ENCODE measurements around the gene GLI3.

The GLI3 gene

DNA sequence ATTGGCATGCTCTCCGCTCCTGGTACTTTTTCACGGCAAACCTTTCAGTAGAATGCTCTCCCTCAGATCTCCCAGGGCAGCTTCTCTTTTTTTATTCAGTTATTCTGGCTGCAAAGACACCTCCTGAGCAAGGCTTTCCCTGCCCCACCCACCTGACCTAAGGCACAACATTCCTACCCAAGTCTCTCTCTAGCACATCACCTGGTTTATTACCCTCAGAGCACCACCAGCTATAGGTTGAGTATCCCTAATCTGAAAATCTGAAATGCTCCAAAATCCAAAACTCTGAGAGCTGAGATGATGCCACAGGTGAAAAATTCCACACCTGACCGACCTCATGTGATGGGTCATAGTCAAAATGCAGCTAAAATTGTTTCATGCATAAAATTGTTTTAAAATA lies 99.6 kb downstream of the GLI3 start:
- no peak for DNase-seq

DNA sequence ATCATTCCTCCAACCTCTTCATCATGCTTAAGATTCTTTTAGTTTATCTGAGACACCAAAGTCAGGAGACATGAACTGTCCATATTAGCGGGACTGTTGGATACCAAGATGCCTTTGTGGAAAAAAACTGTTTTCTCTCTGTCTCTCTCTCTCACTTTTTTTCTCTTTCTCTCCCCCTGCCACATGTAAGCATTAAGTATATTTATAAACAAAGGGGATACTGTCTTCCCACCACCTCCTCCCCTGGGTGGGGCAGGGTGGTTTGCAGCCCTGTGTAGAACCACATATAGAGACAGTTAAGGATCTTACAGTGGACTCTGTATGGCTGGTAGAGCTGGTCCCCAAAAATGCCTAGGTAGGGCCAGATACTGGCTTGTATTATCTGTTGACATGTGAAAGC lies 101.3 kb downstream of the GLI3 start:
- DNase-seq, result no peak

GRCh38 chr7:42134276-42134876 lies 102.6 kb downstream of the GLI3 start:
- DNase-seq, result no peak

DNA sequence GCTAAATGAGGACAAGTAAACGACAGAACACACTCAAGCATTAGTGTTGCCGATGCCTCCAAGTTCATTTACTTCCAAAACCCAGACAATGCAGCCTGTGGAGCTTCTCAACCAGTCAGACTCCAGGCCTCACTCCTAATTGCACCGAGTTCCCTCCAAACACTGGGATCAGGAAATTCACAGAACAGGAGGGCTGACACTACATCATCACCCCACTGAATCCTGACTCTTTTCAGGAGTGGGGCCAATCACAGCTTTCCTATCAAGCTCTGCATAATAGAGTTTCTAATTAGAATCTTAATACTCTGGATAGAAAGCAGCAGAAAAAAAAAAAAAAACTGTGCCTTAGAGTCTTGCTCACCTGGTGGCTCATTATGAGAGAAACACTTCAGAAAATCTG lies 103.7 kb downstream of the GLI3 start:
- DNase-seq, result no peak

- no peak for DNase-seq
Measured at GRCh38 chr7:42128703-42129102, 108.3 kb downstream of the GLI3 start.

- DNase-seq, result no peak
Measured at GRCh38 chr7:42127232-42127622, 109.8 kb downstream of the GLI3 start.

DNA sequence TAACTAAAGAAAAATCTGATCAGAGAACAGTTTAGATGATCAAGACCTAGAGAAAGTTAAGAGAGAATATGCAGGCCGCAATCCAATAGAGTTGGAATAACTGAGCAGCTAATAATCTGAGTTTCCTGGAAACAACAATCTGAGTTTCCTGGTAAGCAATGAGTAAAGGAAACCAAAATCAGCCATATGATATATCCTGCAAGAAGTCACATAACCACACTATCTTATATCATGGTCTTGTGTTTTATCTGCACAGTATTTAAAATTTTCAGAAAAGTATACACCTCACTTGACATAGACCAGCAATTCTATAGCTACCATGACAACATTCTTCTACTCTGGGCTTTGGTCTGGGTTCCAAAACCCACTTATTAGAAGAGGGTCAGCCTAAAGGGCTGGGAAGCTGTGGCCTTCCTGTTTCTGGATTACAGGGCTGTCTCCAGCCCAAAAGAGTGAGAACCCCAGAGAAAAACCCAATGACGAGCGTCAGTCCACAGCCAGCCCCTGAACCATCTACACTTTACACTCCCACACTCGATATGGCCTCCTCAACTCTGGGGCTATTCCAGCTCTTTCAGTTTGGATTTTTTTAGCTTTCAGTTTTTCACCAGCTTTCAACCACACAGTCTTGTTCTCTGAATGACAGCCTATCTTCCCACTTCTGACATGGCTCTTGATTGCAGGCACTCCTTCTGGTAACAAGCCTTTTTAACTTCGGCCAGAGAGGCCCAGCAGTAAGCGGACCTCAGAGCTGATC lies 110.4 kb downstream of the GLI3 start:
- DNase-seq, result no peak

- DNase-seq, result no peak
Measured at GRCh38 chr7:42125321-42125720, 111.7 kb downstream of the GLI3 start.

GRCh38 chr7:42123716-42124115 lies 113.3 kb downstream of the GLI3 start:
- DNase-seq, result no peak

DNA sequence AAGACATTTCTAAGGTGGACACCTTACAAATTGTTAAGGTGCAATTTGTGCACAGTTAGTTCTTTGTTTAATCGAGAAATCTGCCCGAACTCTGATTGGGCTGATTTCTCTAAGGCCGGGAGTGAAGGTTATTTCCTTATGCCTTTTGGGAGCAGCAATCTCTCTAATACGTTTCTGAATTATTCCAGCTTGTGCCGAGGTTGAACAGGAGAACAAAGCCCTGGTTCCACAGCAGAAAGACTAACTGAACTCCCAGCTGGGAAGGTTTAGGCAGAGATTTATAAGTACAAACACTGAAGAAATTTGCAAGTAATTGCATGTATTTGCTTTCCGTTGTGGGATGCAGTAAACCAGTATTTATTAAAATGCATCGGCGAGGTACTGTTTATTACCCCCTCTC lies 116.8 kb downstream of the GLI3 start:
- DNase-seq, result no peak

- DNase-seq, result no peak
Measured at GRCh38 chr7:42117201-42117600, 119.8 kb downstream of the GLI3 start.

DNA sequence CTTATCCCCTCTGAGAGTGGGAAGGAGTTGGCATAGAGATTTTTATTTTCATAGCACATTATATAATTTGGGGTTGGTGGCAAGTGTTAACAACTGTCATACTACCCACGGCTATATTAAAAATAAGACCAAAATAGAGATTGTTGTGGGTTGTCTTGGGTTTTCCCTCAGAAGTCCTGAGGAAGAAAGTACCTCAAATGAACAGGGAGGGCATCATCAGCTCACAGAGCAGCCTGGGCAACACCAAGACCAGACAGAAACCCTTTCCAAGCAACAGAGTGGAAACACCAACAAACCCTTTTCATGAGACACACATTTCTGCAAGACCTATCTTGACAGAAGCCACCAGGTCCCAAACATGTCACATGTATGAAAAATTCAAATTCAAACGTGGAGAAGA lies 121.2 kb downstream of the GLI3 start:
- no peak for DNase-seq

- DNase-seq, result no peak
Measured at GRCh38 chr7:42110333-42110732, 126.7 kb downstream of the GLI3 start.

DNA sequence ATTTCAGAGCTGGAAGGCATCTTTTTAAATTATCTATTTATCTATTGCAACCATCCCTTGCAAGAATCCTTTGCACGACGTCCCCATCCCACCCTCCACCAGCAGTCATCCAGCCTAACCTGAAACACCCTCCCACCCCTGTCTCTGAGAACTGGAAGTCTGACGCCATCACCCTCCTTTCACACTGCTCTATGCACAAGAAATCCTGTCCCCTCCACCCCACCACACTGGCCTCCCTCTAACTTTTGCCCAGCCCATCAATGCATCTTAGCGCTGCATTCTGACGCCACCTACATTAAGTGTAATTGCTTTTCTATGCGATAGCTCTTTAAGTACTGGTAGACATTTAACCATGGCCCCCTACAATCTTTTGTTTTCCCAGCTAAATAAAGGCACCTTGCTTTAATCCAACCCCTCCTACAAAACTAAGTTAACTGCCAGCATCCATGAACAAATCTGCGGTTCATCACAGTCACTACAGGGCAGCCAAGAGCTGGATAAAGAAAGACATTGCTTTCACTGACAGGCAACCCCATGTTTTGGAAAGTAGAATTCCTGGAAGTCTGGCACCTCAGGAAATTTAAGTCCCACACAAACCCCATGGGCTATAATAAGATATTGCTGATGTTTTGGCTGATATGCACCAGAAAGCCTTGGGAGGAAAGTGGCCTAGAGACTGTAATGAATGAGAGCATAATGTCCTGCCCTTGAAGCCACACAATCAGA lies 128.0 kb downstream of the GLI3 start:
- DNase-seq, result no peak

DNA sequence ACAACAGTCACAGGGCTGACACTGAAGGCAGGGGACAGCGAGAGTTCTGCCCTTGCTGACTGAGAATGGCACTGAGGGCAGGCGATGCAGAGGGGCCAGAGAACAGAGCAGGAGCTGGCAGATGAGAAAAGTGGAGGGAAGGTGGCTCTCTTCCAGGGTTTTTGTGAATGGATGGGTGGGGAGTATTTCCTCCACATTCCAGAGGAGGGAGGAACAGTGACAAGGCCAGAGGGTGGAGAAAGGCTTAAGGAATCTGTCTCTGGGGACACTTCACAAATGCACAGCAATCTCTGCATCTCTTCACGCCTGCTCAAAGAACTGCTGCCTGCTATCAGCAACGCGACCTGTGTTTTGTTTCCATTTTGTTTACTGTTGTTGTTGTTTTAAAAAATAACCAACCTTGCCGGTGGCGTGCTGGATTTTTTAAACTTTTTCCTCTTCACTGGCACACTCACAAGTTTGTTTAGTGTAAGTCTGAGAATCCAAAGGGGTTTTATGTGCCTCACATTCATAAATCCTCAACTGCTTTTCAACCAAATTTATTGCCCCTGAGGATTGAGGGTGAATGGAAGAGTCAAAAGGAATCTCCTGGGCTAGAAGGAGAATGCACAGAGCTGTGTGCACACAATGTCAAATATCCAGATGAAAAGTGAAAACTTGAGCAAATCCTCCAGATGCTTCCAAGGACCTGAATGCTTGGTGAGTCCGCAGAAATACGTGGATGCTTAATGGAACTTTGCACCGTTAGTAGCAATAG lies 129.3 kb downstream of the GLI3 start:
- DNase-seq, result no peak

DNA sequence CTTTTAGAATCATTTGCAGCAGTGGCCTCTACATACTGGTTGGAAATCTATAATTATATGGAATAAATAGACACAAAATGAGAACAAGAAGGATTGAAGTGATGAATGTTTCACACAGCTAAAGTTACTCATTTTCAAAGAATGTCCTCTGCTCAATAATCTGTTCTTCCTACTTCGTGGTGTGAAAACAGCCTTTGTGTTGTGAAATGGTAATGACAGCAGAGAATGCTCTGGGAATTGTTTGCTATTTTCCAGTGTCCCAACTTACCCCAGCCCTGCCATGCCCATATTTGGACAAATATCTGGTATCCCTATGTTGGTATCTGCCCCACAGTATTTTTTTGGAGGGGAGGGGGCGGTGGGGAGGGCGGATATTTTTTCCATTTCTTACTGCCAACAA lies 130.4 kb downstream of the GLI3 start:
- no peak for DNase-seq

GRCh38 chr7:42105554-42106358 lies 131.3 kb downstream of the GLI3 start:
- no peak for DNase-seq

GRCh38 chr7:42104694-42105093 lies 132.3 kb downstream of the GLI3 start:
- DNase-seq, result no peak

GRCh38 chr7:42104231-42104630 lies 132.8 kb downstream of the GLI3 start:
- DNase-seq, result no peak

GRCh38 chr7:42103456-42103855 lies 133.6 kb downstream of the GLI3 start:
- DNase-seq, result no peak

DNA sequence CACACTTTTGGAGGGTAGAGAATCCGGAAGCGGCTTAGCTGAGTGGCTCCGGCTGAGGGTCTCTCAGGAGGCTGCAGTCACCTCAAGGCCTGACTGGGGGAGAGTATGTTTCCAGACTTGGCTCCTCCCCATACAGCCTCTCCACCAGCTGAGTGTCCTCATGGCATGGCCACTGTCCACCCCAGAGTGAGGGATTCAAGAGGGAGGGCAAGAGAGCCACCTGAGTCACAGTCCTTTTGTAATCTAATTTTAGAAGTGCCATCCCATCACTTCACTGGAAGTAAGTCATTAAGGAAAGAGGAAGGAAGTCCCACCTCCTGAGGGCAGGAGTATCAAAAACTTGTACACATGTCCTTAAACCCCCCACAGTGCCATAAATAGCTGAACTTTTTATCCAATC lies 134.0 kb downstream of the GLI3 start:
- DNase-seq, result no peak

DNA sequence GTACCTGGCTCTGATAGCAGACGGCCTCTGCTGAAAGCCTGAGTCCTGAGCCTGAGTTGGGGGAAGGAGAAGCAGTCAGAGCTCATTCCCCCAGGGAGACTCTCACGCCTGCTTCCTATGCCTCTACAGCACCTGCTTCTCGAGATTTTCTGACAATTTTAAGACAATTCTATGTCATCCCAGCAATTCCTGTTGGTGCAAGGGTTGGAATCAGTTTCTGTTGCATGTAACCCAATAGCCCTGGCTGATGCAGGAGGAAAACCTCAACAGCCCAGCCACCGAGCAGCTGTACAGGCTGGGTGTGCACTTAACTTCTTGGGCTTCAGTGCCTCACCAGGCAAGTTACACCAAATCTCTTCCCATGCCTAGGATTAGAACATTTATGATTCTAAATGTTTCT lies 134.7 kb downstream of the GLI3 start:
- DNase-seq, result no peak

DNA sequence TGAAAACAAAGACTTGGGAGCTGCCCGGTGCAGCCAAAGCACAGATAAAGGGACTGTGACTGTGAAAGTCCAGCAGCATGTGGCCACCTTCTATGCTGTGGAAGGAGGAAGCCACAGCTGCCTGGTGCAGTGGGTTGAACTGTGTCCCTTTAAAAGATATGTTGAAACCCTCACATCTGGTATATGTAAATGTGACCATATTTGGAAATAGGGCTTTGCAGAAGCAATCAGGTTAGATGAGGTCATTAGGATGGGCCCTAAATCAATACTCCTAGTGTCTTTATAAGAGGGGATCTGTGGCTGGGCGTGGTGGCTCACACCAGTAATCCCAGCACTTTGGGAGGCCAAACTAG lies 136.9 kb downstream of the GLI3 start:
- no peak for DNase-seq
